ENCODE measurements around the gene SLC44A3. TPM values are rescaled to one million over a fixed set of nuclear protein-coding genes. Genes with fewer than 3 reads are reported as not detected.

The SLC44A3 gene
- total RNA-seq, 8 experiments from 2014 or later, result 0.18 to 19.3 (median 0.95) TPM

- Histone ChIP-seq H3K27ac (peak overlapping the region in 1 of 2 donors; percentile 72), H3K4me1 (replicated peaks in 1 of 2) (peaks cover 22 to 31% of the 10 kb centered on the region in 2 donors), H3K4me3 (no peak overlapping the region)
- in situ Hi-C loops (cut with MboI; ENCODE audit: low pct_unique_long_range_greater_than_20kb in 2 of 9, low sequenced_read_pairs in 9 of 9, unreplicated experiment in 9 of 9), result no loop called here
- 2 to 41% (median 32%) methylated on average over 1 to 6 of the region's 6 CpGs; no CpG with 5 or more reads in 2 of the 10 experiments for WGBS, 10 experiments
- peak; percentile 96 to 100 (median 98) for ATAC-seq (replicated peaks in 6 of 8)
Measured at GRCh38 chr1:94884106-94884505, 63.9 kb downstream of the SLC44A3 start.

GRCh38 chr1:94884507-94884906 lies 64.3 kb downstream of the SLC44A3 start:
- Histone ChIP-seq H3K27ac (peak overlapping the region in 1 of 2 donors; percentile 72), H3K4me1 (replicated peaks in 1 of 2) (peaks cover 22 to 31% of the 10 kb centered on the region in 2 donors), H3K4me3 (no peak overlapping the region)
- in situ Hi-C loops (cut with MboI; ENCODE audit: low pct_unique_long_range_greater_than_20kb in 2 of 9, low sequenced_read_pairs in 9 of 9, unreplicated experiment in 9 of 9), result no loop called here
- ATAC-seq (replicated peaks in 6 of 8), result peak in 4 of 8 experiments; percentile 10 to 34 (median 27)
- 30 to 57% (median 43%) methylated on average over 2 to 6 of the region's 6 CpGs for WGBS, 10 experiments

- ATAC-seq (replicated peaks in 6 of 8), result no peak
- H3K4me3 ChIP-seq, result no peak overlapping the region
- H3K27ac ChIP-seq, result no peak overlapping the region
- in situ Hi-C loops (cut with MboI; ENCODE audit: low pct_unique_long_range_greater_than_20kb in 2 of 9, low sequenced_read_pairs in 9 of 9, unreplicated experiment in 9 of 9), result no loop called here
- H3K4me1 ChIP-seq (replicated peaks in 1 of 2), result peaks cover 22 to 31% of the 10 kb centered on the region in 2 donors
- 79 to 100% (median 82%) methylated on average over 1 to 5 of the region's 5 CpGs; no CpG with 5 or more reads in 4 of the 10 experiments for WGBS, 10 experiments
Measured at GRCh38 chr1:94886361-94886760, 66.2 kb downstream of the SLC44A3 start.

GRCh38 chr1:94887106-94887505 lies 66.9 kb downstream of the SLC44A3 start:
- peaks cover 22 to 31% of the 10 kb centered on the region in 2 donors for H3K4me1 ChIP-seq (replicated peaks in 1 of 2)
- ATAC-seq (replicated peaks in 6 of 8), result peak in 1 of 8 experiments; percentile 20

GRCh38 chr1:94887603-94888171 lies 67.5 kb downstream of the SLC44A3 start:
- Histone ChIP-seq H3K4me3 (no peak overlapping the region), H3K27ac (no peak overlapping the region), H3K4me1 (replicated peaks in 1 of 2) (peaks cover 22 to 31% of the 10 kb centered on the region in 2 donors)
- ATAC-seq (replicated peaks in 6 of 8), result no peak
- in situ Hi-C loops (cut with MboI; ENCODE audit: low pct_unique_long_range_greater_than_20kb in 2 of 9, low sequenced_read_pairs in 9 of 9, unreplicated experiment in 9 of 9), result no loop called here
- 0 to 86% (median 66%) methylated on average over 1 to 4 of the region's 4 CpGs; no CpG with 5 or more reads in 1 of the 10 experiments for WGBS, 10 experiments

More at GRCh38 chr1:94887106-94887505, 66.9 kb downstream of the SLC44A3 start:
- in situ Hi-C loops (cut with MboI; ENCODE audit: low pct_unique_long_range_greater_than_20kb in 2 of 9, low sequenced_read_pairs in 9 of 9, unreplicated experiment in 9 of 9), result no loop called here
- Histone ChIP-seq H3K27ac (no peak overlapping the region), H3K4me3 (no peak overlapping the region)
- 14 to 79% (median 40%) methylated on average over 1 to 3 of the region's 3 CpGs for WGBS, 10 experiments

- Histone ChIP-seq H3K27ac (no peak overlapping the region), H3K4me1 (replicated peaks in 1 of 2) (peaks cover 22 to 33% of the 10 kb centered on the region in 2 donors), H3K4me3 (no peak overlapping the region)
- 40 to 85% (median 69%) methylated on average over 1 to 3 of the region's 3 CpGs; no CpG with 5 or more reads in 2 of the 10 experiments for WGBS, 10 experiments
- ATAC-seq (replicated peaks in 6 of 8), result no peak
- in situ Hi-C loops (cut with MboI; ENCODE audit: low pct_unique_long_range_greater_than_20kb in 2 of 9, low sequenced_read_pairs in 9 of 9, unreplicated experiment in 9 of 9), result no loop called here
Measured at GRCh38 chr1:94888201-94888600, 68.0 kb downstream of the SLC44A3 start.

GRCh38 chr1:94892604-94893254 lies 72.6 kb downstream of the SLC44A3 start:
- Histone ChIP-seq H3K4me1 (replicated peaks in 1 of 2) (peaks cover 0 to 4% of the 10 kb centered on the region in 2 donors), H3K27ac (no peak overlapping the region), H3K4me3 (no peak overlapping the region)
- 68 to 100% (median 96%) methylated on average over 1 to 4 of the region's 4 CpGs; no CpG with 5 or more reads in 2 of the 10 experiments for WGBS, 10 experiments
- in situ Hi-C loops (cut with MboI; ENCODE audit: low pct_unique_long_range_greater_than_20kb in 2 of 9, low sequenced_read_pairs in 9 of 9, unreplicated experiment in 9 of 9), result no loop called here
- peak in 5 of 8 experiments; percentile 33 to 52 (median 43) for ATAC-seq (replicated peaks in 6 of 8)

- in situ Hi-C loops (cut with MboI; ENCODE audit: low pct_unique_long_range_greater_than_20kb in 2 of 9, low sequenced_read_pairs in 9 of 9, unreplicated experiment in 9 of 9), result no loop called here
- H3K4me1 ChIP-seq (replicated peaks in 1 of 2), result peaks cover 0 to 2% of the 10 kb centered on the region in 2 donors
- no peak for ATAC-seq (replicated peaks in 6 of 8)
- 65 to 100% (median 86%) methylated on average over 2 to 4 of the region's 4 CpGs for WGBS, 10 experiments
- H3K27ac ChIP-seq, result no peak overlapping the region
- no peak overlapping the region for H3K4me3 ChIP-seq
Measured at GRCh38 chr1:94894630-94895029, 74.5 kb downstream of the SLC44A3 start.

GRCh38 chr1:94895518-94895917 lies 75.4 kb downstream of the SLC44A3 start:
- ATAC-seq (replicated peaks in 6 of 8), result no peak
- Histone ChIP-seq H3K4me1 (replicated peaks in 1 of 2) (peaks cover 0 to 2% of the 10 kb centered on the region in 2 donors), H3K4me3 (no peak overlapping the region), H3K27ac (no peak overlapping the region)
- WGBS, 10 experiments, result 80 to 100% (median 100%) methylated on average over 1 of the region's 1 CpG; no CpG with 5 or more reads in 3 of the 10 experiments
- in situ Hi-C loops (cut with MboI; ENCODE audit: low pct_unique_long_range_greater_than_20kb in 2 of 9, low sequenced_read_pairs in 9 of 9, unreplicated experiment in 9 of 9), result no loop called here

GRCh38 chr1:94898491-94899385 lies 78.6 kb downstream of the SLC44A3 start:
- Histone ChIP-seq H3K27ac (no peak overlapping the region), H3K4me3 (no peak overlapping the region), H3K4me1 (replicated peaks in 1 of 2) (peaks cover 11 to 18% of the 10 kb centered on the region in 2 donors)
- ATAC-seq (replicated peaks in 6 of 8), result no peak
- 85 to 100% (median 94%) methylated on average over 1 to 7 of the region's 7 CpGs for WGBS, 10 experiments
- in situ Hi-C loops (cut with MboI; ENCODE audit: low pct_unique_long_range_greater_than_20kb in 2 of 9, low sequenced_read_pairs in 9 of 9, unreplicated experiment in 9 of 9), result no loop called here

GRCh38 chr1:94899756-94900155 lies 79.6 kb downstream of the SLC44A3 start:
- H3K4me3 ChIP-seq, result no peak overlapping the region
- no peak overlapping the region for H3K27ac ChIP-seq
- 50 to 100% (median 100%) methylated on average over 1 of the region's 1 CpG; no CpG with 5 or more reads in 1 of the 10 experiments for WGBS, 10 experiments
- in situ Hi-C loops (cut with MboI; ENCODE audit: low pct_unique_long_range_greater_than_20kb in 2 of 9, low sequenced_read_pairs in 9 of 9, unreplicated experiment in 9 of 9), result no loop called here
- peaks cover 11 to 18% of the 10 kb centered on the region in 2 donors for H3K4me1 ChIP-seq (replicated peaks in 1 of 2)
- ATAC-seq (replicated peaks in 6 of 8), result no peak

GRCh38 chr1:94901841-94902240 lies 81.7 kb downstream of the SLC44A3 start:
- 61 to 100% (median 72%) methylated on average over 2 to 4 of the region's 4 CpGs; no CpG with 5 or more reads in 1 of the 10 experiments for WGBS, 10 experiments
- no peak overlapping the region for H3K4me3 ChIP-seq
- no peak overlapping the region for H3K27ac ChIP-seq
- peaks cover 11 to 18% of the 10 kb centered on the region in 2 donors for H3K4me1 ChIP-seq (replicated peaks in 1 of 2)
- in situ Hi-C loops (cut with MboI; ENCODE audit: low pct_unique_long_range_greater_than_20kb in 2 of 9, low sequenced_read_pairs in 9 of 9, unreplicated experiment in 9 of 9), result no loop called here
- peak in 5 of 8 experiments; percentile 86 to 94 (median 92) for ATAC-seq (replicated peaks in 6 of 8)

All from motor neuron (in vitro differentiated cells).